Endothelial cell of umbilical vein (primary cell): ENCODE measurements around the gene OAF. TPM values are rescaled to one million over a fixed set of nuclear protein-coding genes. Genes with fewer than 3 reads are reported as not detected.

Source experiments
- BruUV-seq: library from RNA; stranded (reverse); fragments of 400-500 nt; replicated peaks from 2 replicates; lab custom pipeline; 2021; lab: Mats Ljungman, UMichigan
- CTCF ChIA-PET: fragments of 300-600, 350-600 bp; sonication (Branson Sonifier 250); formaldehyde crosslinking; loops from one replicate; lab custom pipeline; 2021; ENCODE audit warnings: antibody characterized with exemption, inconsistent platforms; lab: Charles Lee
- POLR2A ChIA-PET: fragments of 300-600, 350-600 bp; sonication (Branson Sonifier 250); formaldehyde crosslinking; loops from one replicate; lab custom pipeline; 2021; ENCODE audit warnings: antibody characterized with exemption, inconsistent platforms; lab: Charles Lee
- DNase-seq: peaks from one replicate; pipeline ENCODE4 v3.0.0-alpha.2; 2011; ENCODE audit warnings: low read depth, low spot score
- FAIRE-seq: peaks from 2 replicates; lab custom pipeline; 2011; peaks lifted over from hg19 to GRCh38; lab: Jason Lieb, UNC
- H2AFZ ChIP-seq: 2 replicates; pipeline ENCODE4 v1.6.0; 2012; ENCODE audit warnings: low read depth, low read length, control low read depth, inconsistent platforms
- H3K27ac ChIP-seq: 2 replicates; pipeline ENCODE4 v1.5.1; 2011; ENCODE audit warnings: low read depth, mild to moderate bottlenecking, control low read depth, low read length, moderate library complexity; ENCODE audit not compliant: insufficient read depth
- H3K27me3 ChIP-seq, 2 experiments: 2 replicates each; pipeline versions ENCODE4 v1.6.0 to v1.6.1; 2011; ENCODE audit warnings: low read length in 2 of 2, mixed read lengths in 1 of 2; ENCODE audit not compliant: control insufficient read depth in 2 of 2, insufficient read depth in 2 of 2
- H3K36me3 ChIP-seq, 2 experiments: 2 replicates in 1 of 2; 3 replicates in 1 of 2; pipeline ENCODE4 v1.5.1; 2011; ENCODE audit warnings: low read length in 2 of 2, mild to moderate bottlenecking in 1 of 2, moderate library complexity in 1 of 2; ENCODE audit not compliant: control insufficient read depth in 2 of 2, insufficient read depth in 2 of 2; ENCODE audit errors: extremely low read depth in 1 of 2
- H3K4me1 ChIP-seq: 3 replicates; pipeline ENCODE4 v1.5.1; 2011; ENCODE audit warnings: mild to moderate bottlenecking, low read length; ENCODE audit not compliant: control insufficient read depth, insufficient read depth; ENCODE audit errors: extremely low read depth
- H3K4me2 ChIP-seq: 2 replicates; pipeline ENCODE4 v1.6.1; 2011; ENCODE audit warnings: low read length, control low read depth, mixed read lengths; ENCODE audit not compliant: insufficient read depth
- H3K4me3 ChIP-seq, 3 experiments: fragments of 200-600 bp in 1 of 3; sonication (generic), shearing (Covaris generic) in 1 of 3; replicated peaks in 1 of 3; 2 replicates each; pipeline ENCODE4 v1.5.1; 2011 to 2016; ENCODE audit warnings: control low read depth in 3 of 3, low read length in 3 of 3, mild to moderate bottlenecking in 2 of 3, inconsistent platforms in 1 of 3, low read depth in 1 of 3, moderate library complexity in 1 of 3; ENCODE audit not compliant: insufficient read depth in 1 of 3
- H3K79me2 ChIP-seq: 2 replicates; pipeline ENCODE4 v1.6.0; 2012; ENCODE audit warnings: low read length, inconsistent platforms; ENCODE audit not compliant: control insufficient read depth, insufficient read depth
- H3K9ac ChIP-seq: replicated peaks from 2 replicates; pipeline ENCODE3; 2011; ENCODE audit warnings: low read length, control low read depth; ENCODE audit not compliant: insufficient read depth; ENCODE audit errors: extremely low read depth
- H3K9me1 ChIP-seq: replicated peaks from 3 replicates; pipeline ENCODE4 v1.6.0; 2011; ENCODE audit warnings: mild to moderate bottlenecking, low read length; ENCODE audit not compliant: control insufficient read depth, insufficient read depth; ENCODE audit errors: extremely low read depth
- H3K9me3 ChIP-seq: replicated peaks from 2 replicates; pipeline ENCODE4 v1.5.1; 2012; ENCODE audit warnings: low read length, inconsistent platforms; ENCODE audit not compliant: control insufficient read depth, insufficient read depth
- H4K20me1 ChIP-seq: replicated peaks from 2 replicates; pipeline ENCODE3; 2011; ENCODE audit warnings: mild to moderate bottlenecking, low read length; ENCODE audit not compliant: control insufficient read depth, insufficient read depth; ENCODE audit errors: extremely low read depth
- CTCF ChIP-seq, 2 donors: IDR thresholded peaks; 1 replicate in 1 of 2; 2 replicates in 1 of 2; pipeline ENCODE4 v1.5.1; 2011; ENCODE audit warnings: low read length in 2 of 2, mild to moderate bottlenecking in 2 of 2, moderate library complexity in 2 of 2, control low read depth in 1 of 2, inconsistent platforms in 1 of 2, low read depth in 1 of 2; ENCODE audit not compliant: insufficient read depth in 1 of 2; ENCODE audit errors: extremely low read depth in 1 of 2
- EZH2 ChIP-seq: IDR thresholded peaks from 2 replicates; pipeline ENCODE4 v1.6.1; 2012; ENCODE audit warnings: borderline replicate concordance, low read depth, mild to moderate bottlenecking, moderate library complexity, low read length, inconsistent platforms; ENCODE audit not compliant: severe bottlenecking
- GATA2 ChIP-seq: IDR thresholded peaks from 2 replicates; pipeline ENCODE4 v1.7.0; 2011; ENCODE audit warnings: low read depth, mild to moderate bottlenecking, moderate library complexity, mixed read lengths, low read length; ENCODE audit not compliant: insufficient read length, insufficient read depth
- JUN ChIP-seq: IDR thresholded peaks from 2 replicates; pipeline ENCODE4 v1.6.1; 2011; ENCODE audit warnings: borderline replicate concordance, low read depth; ENCODE audit not compliant: insufficient read length, insufficient read depth
- MAX ChIP-seq: IDR thresholded peaks from 2 replicates; pipeline ENCODE4 v1.6.1; 2011; ENCODE audit not compliant: insufficient read depth, insufficient read length
- MYC ChIP-seq: IDR thresholded peaks from one replicate; pipeline ENCODE4 v1.6.1; 2011; ENCODE audit warnings: mild to moderate bottlenecking, low read depth, low read length
- POLR2A ChIP-seq: IDR thresholded peaks from 2 replicates; pipeline ENCODE4 v1.6.1; 2012; ENCODE audit warnings: low read depth, mild to moderate bottlenecking, control low read depth, low read length
- dilution Hi-C: fragments of 300-500 bp; cut with MboI; formaldehyde crosslinking; loops from one replicate; pipeline ENCODE4 v1.15.0; 2019; ENCODE audit warnings: low sequenced_read_pairs; ENCODE audit not compliant: extremely low pct_ligation_motif_present
- intact Hi-C: fragments of 100-400 bp; cut with micrococcal nuclease; formaldehyde crosslinking; loops from one replicate; pipeline ENCODE4 v1.10.0; 2022
- polyA plus RNA-seq, 4 experiments: library from polyadenylated mRNA; depleted of rRNA in 3 of 4; stranded (reverse) in 3 of 4; unstranded in 1 of 4; fragments of >200 nt; gene quantifications; 2 replicates each; pipeline versions ENCODE4 v1.2.1 to v1.2.3, GENCODE V29; 2011 to 2012; ENCODE audit warnings: missing spikeins in 1 of 4
- total RNA-seq: library from RNA; stranded (reverse); gene quantifications from 2 replicates; pipeline ENCODE4 v1.2.3, GENCODE V29; 2021

The OAF gene
- total and polyA plus RNA-seq, 2 donors (not counting 3 experiments of a cell fraction or from before 2014, with no cell fraction given) = 32.1 to 33.8 TPM

- Histone ChIP-seq H3K4me3 (no peak overlapping the region), H3K36me3 (no peaks in the 10 kb centered on the region), H3K9me3 (no peaks in the 10 kb centered on the region), H3K27ac (no peak overlapping the region), H3K9ac (no peak overlapping the region), H3K27me3 (peaks cover 49 to 65% of the 10 kb centered on the region in 2 experiments), H2AFZ (no peak overlapping the region), H4K20me1 (no peaks in the 10 kb centered on the region), H3K9me1 (no peaks in the 10 kb centered on the region), H3K79me2 (no peaks in the 10 kb centered on the region), H3K4me1 (no peaks in the 10 kb centered on the region), H3K4me2 (no peak overlapping the region)
- POLR2A ChIA-PET = no interaction called here
- FAIRE-seq (no peak), DNase-seq (no peak)
- CTCF ChIA-PET = interaction anchor here (1.7 to 2.2 kb wide), 4 partner anchors 7 to 75 kb away, joined by 6 to 10 read pairs (median 9); no protein-coding TSS in a partner anchor
- no TSS peak for BruUV-seq
- dilution Hi-C loops (no loop called here), intact Hi-C loops (no loop called here)
- TF ChIP-seq POLR2A (no peak), CTCF (IDR thresholded peaks at IDR 0.05; ENCODE audit: extremely low read depth in 1 of 2, insufficient read depth in 1 of 2, low read depth in 1 of 2, low read length in 2 of 2) (no peak)
These were observed 32.4 kb downstream of the OAF start for GRCh38 chr11:120243221-120243620.

GRCh38 chr11:120244476-120245365 is 33.9 kb downstream of the OAF start:
- Histone ChIP-seq H3K9me1 (no peaks in the 10 kb centered on the region), H3K79me2 (no peaks in the 10 kb centered on the region), H2AFZ (no peak overlapping the region), H3K9ac (no peak overlapping the region), H3K27me3 (peaks cover 41 to 54% of the 10 kb centered on the region in 2 experiments), H3K36me3 (no peaks in the 10 kb centered on the region), H3K27ac (no peak overlapping the region), H3K4me2 (no peak overlapping the region), H3K9me3 (no peaks in the 10 kb centered on the region), H3K4me1 (peaks cover 4% of the 10 kb centered on the region), H4K20me1 (no peaks in the 10 kb centered on the region), H3K4me3 (no peak overlapping the region)
- no peak for FAIRE-seq
- BruUV-seq = no TSS peak
- TF ChIP-seq CTCF (IDR thresholded peaks at IDR 0.05; ENCODE audit: extremely low read depth in 1 of 2, insufficient read depth in 1 of 2, low read depth in 1 of 2, low read length in 2 of 2) (no peak), JUN (no peak), MYC (no peak), MAX (no peak), EZH2 (no peak), POLR2A (no peak), GATA2 (no peak)
- dilution Hi-C loops (no loop called here), intact Hi-C loops (no loop called here)
- ChIA-PET CTCF (interaction anchor here (1.4 to 2.2 kb wide), 5 partner anchors 9 to 76 kb away, joined by 4 to 10 read pairs (median 8); no protein-coding TSS in a partner anchor), POLR2A (no interaction called here)
- no peak for DNase-seq
